OCI-LY1 (cell line): ENCODE results near the gene EMSY.

ENCODE experiments used
- H2AFZ ChIP-seq: fragments of 200-600 bp; sonication (generic), shearing (Covaris generic); 2 replicates; pipeline ENCODE4 v1.6.0; 2014; ENCODE audit warnings: antibody characterized with exemption, mild to moderate bottlenecking, low read length
- H3F3A ChIP-seq: fragments of 200-600 bp; sonication (generic), shearing (Covaris generic); 2 replicates; pipeline ENCODE4 v1.6.0; 2014; ENCODE audit warnings: mild to moderate bottlenecking, antibody characterized with exemption, low read length, moderate library complexity; ENCODE audit not compliant: insufficient read depth
- H3K27ac ChIP-seq: fragments of 200-600 bp; sonication (generic); 2 replicates; pipeline ENCODE4 v1.5.1; 2014; ENCODE audit warnings: low read length, mixed run types, mild to moderate bottlenecking, low read depth; ENCODE audit not compliant: poor library complexity, severe bottlenecking
- H3K27me3 ChIP-seq: fragments of 200-600 bp; sonication (generic); 2 replicates; pipeline ENCODE4 v1.6.0; 2014; ENCODE audit warnings: antibody characterized with exemption, mild to moderate bottlenecking, low read length, moderate library complexity; ENCODE audit not compliant: insufficient read depth
- H3K36me3 ChIP-seq: fragments of 200-600 bp; sonication (generic); 2 replicates; pipeline ENCODE4 v1.6.1; 2014; ENCODE audit warnings: mild to moderate bottlenecking, antibody characterized with exemption, low read length, moderate library complexity, mixed read lengths; ENCODE audit not compliant: insufficient read depth
- H3K4me1 ChIP-seq: fragments of 200-600 bp; sonication (generic); 2 replicates; pipeline ENCODE4 v1.5.1; 2014; ENCODE audit warnings: mild to moderate bottlenecking, low read length, moderate library complexity; ENCODE audit not compliant: insufficient read depth, severe bottlenecking
- H3K4me2 ChIP-seq: fragments of 200-600 bp; sonication (generic), shearing (Covaris generic); 2 replicates; pipeline ENCODE4 v1.6.1; 2014; ENCODE audit warnings: low read length
- H3K4me3 ChIP-seq: fragments of 200-600 bp; sonication (generic); 2 replicates; pipeline ENCODE4 v1.5.1; 2014; ENCODE audit warnings: low read length, low read depth, mild to moderate bottlenecking, mixed read lengths; ENCODE audit not compliant: poor library complexity, severe bottlenecking
- H3K79me2 ChIP-seq: fragments of 200-600 bp; shearing (Covaris generic); 2 replicates; pipeline ENCODE4 v1.6.1; 2016; ENCODE audit warnings: mixed run types, low read length, mixed read lengths; ENCODE audit not compliant: insufficient read depth
- H3K9ac ChIP-seq: fragments of 200-600 bp; sonication (generic), shearing (Covaris generic); 2 replicates; pipeline ENCODE4 v1.6.1; 2014; ENCODE audit warnings: mild to moderate bottlenecking, low read length, mixed read lengths
- H3K9me2 ChIP-seq: fragments of 200-600 bp; sonication (generic), shearing (Covaris generic); 2 replicates; pipeline ENCODE4 v1.6.1; 2014; ENCODE audit warnings: low read depth, mild to moderate bottlenecking, low read length, mixed read lengths
- H3K9me3 ChIP-seq: fragments of 200-600 bp; shearing (Covaris generic); 2 replicates; pipeline ENCODE4 v1.6.1; 2014; ENCODE audit warnings: low read length, mixed read lengths
- H4K20me1 ChIP-seq: fragments of 200-600 bp; sonication (generic), shearing (Covaris generic); 2 replicates; pipeline ENCODE4 v1.6.0; 2016; ENCODE audit warnings: mild to moderate bottlenecking, low read length; ENCODE audit not compliant: insufficient read depth
- EZH2 ChIP-seq: fragments of 200-600 bp; sonication (generic), shearing (Covaris generic); IDR thresholded peaks from 2 replicates; pipeline ENCODE4 v1.8.0; 2017; ENCODE audit warnings: borderline replicate concordance, mixed run types, mild to moderate bottlenecking, antibody characterized with exemption, low read length, moderate library complexity, mixed read lengths
- TF ChIP-seq, protein P1 (sequence below): fragments of 200-600 bp; sonication (generic), shearing (Covaris generic); IDR thresholded peaks from 2 replicates; pipeline ENCODE4 v1.5.1; 2017; ENCODE audit warnings: mild to moderate bottlenecking, antibody characterized with exemption, low read length, moderate library complexity, mixed read lengths

EMSY gene

DNA sequence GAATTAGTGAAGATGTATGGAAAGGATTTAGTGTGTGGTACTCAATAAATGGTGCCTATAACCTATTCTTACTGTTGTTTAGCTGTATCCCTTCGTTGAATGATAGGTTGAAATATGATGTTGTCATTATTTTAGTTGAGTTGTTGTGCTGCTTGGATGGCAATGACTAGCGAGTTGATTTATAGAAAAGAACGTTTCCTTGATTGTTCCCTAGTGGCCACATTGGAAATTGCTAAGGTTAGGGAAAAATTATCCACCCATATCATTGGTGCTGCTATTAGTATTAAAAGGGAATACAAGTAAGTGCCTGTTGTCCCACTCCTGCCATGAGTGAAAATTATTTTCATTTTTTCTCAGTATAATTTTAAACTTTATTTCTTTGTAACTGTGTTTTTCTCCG, 14.5 kb downstream of the EMSY start:
- H3K4me1 ChIP-seq, result no peaks in the 10 kb centered on the region
- no peak overlapping the region for H3K4me3 ChIP-seq
- no peaks in the 10 kb centered on the region for H3K9me2 ChIP-seq
- H3K79me2 ChIP-seq, result no peaks in the 10 kb centered on the region
- TF ChIP-seq, protein P1, sequence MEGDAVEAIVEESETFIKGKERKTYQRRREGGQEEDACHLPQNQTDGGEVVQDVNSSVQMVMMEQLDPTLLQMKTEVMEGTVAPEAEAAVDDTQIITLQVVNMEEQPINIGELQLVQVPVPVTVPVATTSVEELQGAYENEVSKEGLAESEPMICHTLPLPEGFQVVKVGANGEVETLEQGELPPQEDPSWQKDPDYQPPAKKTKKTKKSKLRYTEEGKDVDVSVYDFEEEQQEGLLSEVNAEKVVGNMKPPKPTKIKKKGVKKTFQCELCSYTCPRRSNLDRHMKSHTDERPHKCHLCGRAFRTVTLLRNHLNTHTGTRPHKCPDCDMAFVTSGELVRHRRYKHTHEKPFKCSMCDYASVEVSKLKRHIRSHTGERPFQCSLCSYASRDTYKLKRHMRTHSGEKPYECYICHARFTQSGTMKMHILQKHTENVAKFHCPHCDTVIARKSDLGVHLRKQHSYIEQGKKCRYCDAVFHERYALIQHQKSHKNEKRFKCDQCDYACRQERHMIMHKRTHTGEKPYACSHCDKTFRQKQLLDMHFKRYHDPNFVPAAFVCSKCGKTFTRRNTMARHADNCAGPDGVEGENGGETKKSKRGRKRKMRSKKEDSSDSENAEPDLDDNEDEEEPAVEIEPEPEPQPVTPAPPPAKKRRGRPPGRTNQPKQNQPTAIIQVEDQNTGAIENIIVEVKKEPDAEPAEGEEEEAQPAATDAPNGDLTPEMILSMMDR, result peak; percentile 27; the same call in 1 of the 2 replicates
- no peak for TF ChIP-seq EZH2
- no peak overlapping the region for H3K4me2 ChIP-seq
- H4K20me1 ChIP-seq, result no peaks in the 10 kb centered on the region
- no peaks in the 10 kb centered on the region for H3F3A ChIP-seq
- H3K36me3 ChIP-seq, result peaks cover 50% of the 10 kb centered on the region; the same call in 1 of the 2 replicates
- no peak overlapping the region for H2AFZ ChIP-seq
- H3K27me3 ChIP-seq, result no peaks in the 10 kb centered on the region
- no peaks in the 10 kb centered on the region for H3K9me3 ChIP-seq
- H3K9ac ChIP-seq, result no peak overlapping the region
- H3K27ac ChIP-seq, result no peak overlapping the region

DNA sequence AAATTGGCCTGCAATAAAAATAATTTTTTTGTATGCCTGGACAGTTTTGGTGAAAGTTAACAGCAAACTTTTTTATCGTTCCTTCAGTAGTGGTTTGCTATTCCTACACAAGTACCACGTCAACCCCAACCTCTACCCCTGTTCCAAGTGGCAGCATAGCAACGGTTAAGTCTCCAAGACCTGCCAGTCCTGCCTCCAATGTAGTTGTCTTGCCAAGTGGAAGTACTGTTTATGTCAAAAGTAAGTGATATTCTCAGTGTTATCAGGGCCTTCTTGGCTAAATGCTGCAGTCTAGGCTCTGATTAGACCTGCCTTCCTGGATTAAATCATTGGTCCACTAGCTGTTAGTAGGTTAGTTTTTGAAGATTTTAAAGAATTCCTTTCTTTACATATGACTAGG, 15.0 kb downstream of the EMSY start:
- H3K27me3 ChIP-seq, result no peaks in the 10 kb centered on the region
- H3F3A ChIP-seq, result no peaks in the 10 kb centered on the region
- no peaks in the 10 kb centered on the region for H3K79me2 ChIP-seq
- H4K20me1 ChIP-seq, result no peaks in the 10 kb centered on the region
- H2AFZ ChIP-seq, result no peak overlapping the region
- no peaks in the 10 kb centered on the region for H3K4me1 ChIP-seq
- H3K9ac ChIP-seq, result no peak overlapping the region
- H3K4me3 ChIP-seq, result no peak overlapping the region
- no peaks in the 10 kb centered on the region for H3K9me3 ChIP-seq
- peaks cover 50% of the 10 kb centered on the region; the same call in 1 of the 2 replicates for H3K36me3 ChIP-seq
- H3K27ac ChIP-seq, result no peak overlapping the region
- no peaks in the 10 kb centered on the region for H3K9me2 ChIP-seq
- no peak overlapping the region for H3K4me2 ChIP-seq
- no peak for TF ChIP-seq EZH2
- TF ChIP-seq, protein P1, result no peak

DNA sequence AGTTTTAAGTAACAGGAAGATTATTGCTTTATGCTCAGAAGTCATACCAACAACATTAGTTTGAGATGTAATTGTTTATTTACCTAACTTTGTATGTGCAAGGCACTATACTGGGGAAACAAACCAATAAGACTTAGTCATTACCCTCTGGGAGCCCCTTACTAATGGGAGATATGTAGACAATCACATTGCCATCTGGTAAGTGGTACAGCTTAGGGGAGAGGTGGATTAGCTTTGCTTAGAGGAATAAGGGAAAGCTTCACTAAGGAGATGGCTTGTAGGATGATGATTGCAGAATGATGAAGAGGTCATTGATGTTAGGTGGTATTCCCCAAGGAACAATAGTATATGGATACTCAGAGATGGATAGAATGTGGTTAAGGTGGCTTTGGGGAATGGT, 17.5 kb downstream of the EMSY start:
- Histone ChIP-seq H3K79me2 (no peaks in the 10 kb centered on the region), H3K4me3 (no peak overlapping the region), H3K9ac (no peak overlapping the region), H3K9me3 (no peaks in the 10 kb centered on the region), H3K4me2 (no peak overlapping the region), H2AFZ (no peak overlapping the region), H3K36me3 (peaks cover 46% of the 10 kb centered on the region; the same call in 1 of the 2 replicates), H4K20me1 (0 out of 2 replicates have a peak, but pooled peaks cover 2% of the 10 kb centered on the region), H3F3A (no peaks in the 10 kb centered on the region), H3K27me3 (no peaks in the 10 kb centered on the region), H3K4me1 (no peaks in the 10 kb centered on the region), H3K27ac (no peak overlapping the region), H3K9me2 (no peaks in the 10 kb centered on the region)
- no peak for TF ChIP-seq EZH2
- TF ChIP-seq, protein P1, result no peak
